Panc1 (cell line): ENCODE results near the gene TSC22D3. TPM values are rescaled to one million over a fixed set of nuclear protein-coding genes. Genes with fewer than 3 reads are reported as not detected.

ENCODE experiments used
- ATAC-seq: fragments of 200-7000 bp; cut with Tn5 transposase; 2 replicates; pipeline ENCODE4 v1.9.1; 2020; ENCODE audit warnings: mild to moderate bottlenecking, moderate library complexity
- BruUV-seq: library from RNA; stranded (reverse); fragments of 400-500 nt; replicated peaks from 2 replicates; lab custom pipeline; 2021; lab: Mats Ljungman, UMichigan
- CTCF ChIA-PET: fragments of 300-600 bp; sonication (Branson Sonifier 250); formaldehyde crosslinking; loops from one replicate; lab custom pipeline; 2022; ENCODE audit warnings: antibody characterized with exemption; lab: Charles Lee
- POLR2A ChIA-PET: fragments of 300-600 bp; sonication (Branson Sonifier 250); formaldehyde crosslinking; loops from one replicate; lab custom pipeline; 2022; ENCODE audit warnings: antibody characterized with exemption; lab: Charles Lee
- DNase-seq: peaks from one replicate; pipeline ENCODE4 v3.0.0-alpha.2; 2010; ENCODE audit warnings: low read depth, low spot score
- H3K27ac ChIP-seq: 2 replicates; pipeline ENCODE4 v1.5.1; 2011; ENCODE audit warnings: mild to moderate bottlenecking, low read length, inconsistent platforms
- H3K27me3 ChIP-seq: fragments of 200-500 bp; sonication (Bioruptor generic); 2 replicates; pipeline ENCODE4 v1.6.0; 2014; ENCODE audit warnings: low read length, inconsistent platforms; ENCODE audit not compliant: control insufficient read depth, insufficient read depth
- H3K36me3 ChIP-seq: fragments of 200-500 bp; sonication (Bioruptor generic); 2 replicates; pipeline ENCODE4 v1.5.1; 2014; ENCODE audit warnings: inconsistent platforms, mild to moderate bottlenecking, low read length, moderate library complexity; ENCODE audit not compliant: control insufficient read depth, insufficient read depth
- H3K4me1 ChIP-seq: 2 replicates; pipeline ENCODE4 v1.5.1; 2011; ENCODE audit warnings: inconsistent platforms, mild to moderate bottlenecking, low read length, moderate library complexity; ENCODE audit not compliant: control insufficient read depth, insufficient read depth
- H3K4me3 ChIP-seq, 2 experiments: 2 replicates each; pipeline ENCODE4 v1.5.1; 2011 to 2012; ENCODE audit warnings: low read depth in 2 of 2, low read length in 2 of 2, mild to moderate bottlenecking in 2 of 2, inconsistent platforms in 1 of 2, moderate library complexity in 1 of 2
- H3K9me3 ChIP-seq: fragments of 200-500 bp; sonication (Bioruptor generic); 2 replicates; pipeline ENCODE4 v1.5.1; 2014; ENCODE audit warnings: low read depth, mild to moderate bottlenecking, inconsistent platforms, low read length, moderate library complexity; ENCODE audit not compliant: control insufficient read depth, insufficient read depth
- POLR2AphosphoS5 ChIP-seq: IDR thresholded peaks from 2 replicates; pipeline ENCODE4 v1.6.1; 2012; ENCODE audit warnings: mild to moderate bottlenecking, low read depth, low read length, moderate library complexity
- SIN3A ChIP-seq: IDR thresholded peaks from 2 replicates; pipeline ENCODE4 v1.6.1; 2012; ENCODE audit warnings: low read depth, mild to moderate bottlenecking, low read length, moderate library complexity, borderline replicate concordance; ENCODE audit not compliant: insufficient read depth
- TCF7L2 ChIP-seq: IDR thresholded peaks from 2 replicates; pipeline ENCODE4 v1.6.1; 2011; ENCODE audit warnings: mild to moderate bottlenecking, low read depth, low read length, inconsistent platforms
- in situ Hi-C: cut with HindIII; loops from 2 replicates; pipeline ENCODE4 v1.10.0; 2016; ENCODE audit warnings: low sequenced_read_pairs, low pct_unique_long_range_greater_than_20kb
- intact Hi-C: fragments of 100-400 bp; cut with micrococcal nuclease; formaldehyde crosslinking; loops from one replicate; pipeline ENCODE4 v1.10.0; 2022; ENCODE audit not compliant: unreplicated experiment
- total RNA-seq: library from RNA; stranded (reverse); gene quantifications from one replicate; pipeline ENCODE4 v1.2.1, GENCODE V29; 2021; ENCODE audit not compliant: unreplicated experiment
- TF ChIP-seq, protein P1 (sequence below): fragments of 450-650 bp; IDR thresholded peaks from 2 replicates; pipeline ENCODE4 v1.5.1; 2017; ENCODE audit warnings: mild to moderate bottlenecking
- TF ChIP-seq, protein P2 (sequence below), 2 experiments: IDR thresholded peaks; 2 replicates each; pipeline ENCODE4 v1.6.1; 2011 to 2012; ENCODE audit warnings: low read depth in 2 of 2, control low read depth in 1 of 2, low read length in 1 of 2, mild to moderate bottlenecking in 1 of 2, moderate library complexity in 1 of 2; ENCODE audit not compliant: insufficient read depth in 1 of 2

Gene TSC22D3
- total RNA-seq, 1 experiment from 2014 or later, result 7.2 TPM

DNA sequence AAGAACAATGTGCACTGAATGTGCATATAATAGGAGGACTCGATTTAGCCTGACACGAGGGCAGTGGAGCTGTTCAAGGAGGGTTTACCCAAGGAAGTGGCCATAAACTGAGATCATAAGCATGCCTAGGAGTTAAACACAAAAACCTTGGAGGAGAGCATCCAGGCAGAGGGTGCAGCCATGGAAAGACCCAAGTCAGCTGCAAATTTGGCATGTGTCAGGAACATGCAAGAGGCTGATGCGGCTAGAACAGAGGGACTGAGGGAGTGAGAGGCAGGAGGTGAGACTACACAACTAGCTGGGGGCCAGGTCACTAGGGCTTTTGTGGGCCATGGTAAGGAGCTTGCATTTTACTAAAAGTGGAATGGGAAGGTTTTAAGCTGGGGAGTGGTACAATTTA lies 91.7 kb downstream of the TSC22D3 start:
- intact Hi-C loops, result no loop called here
- Histone ChIP-seq H3K4me1 (no peaks in the 10 kb centered on the region), H3K27me3 (no peaks in the 10 kb centered on the region), H3K4me3 (no peak overlapping the region), H3K27ac (no peak overlapping the region), H3K9me3 (no peaks in the 10 kb centered on the region), H3K36me3 (no peaks in the 10 kb centered on the region)
- ChIA-PET POLR2A (no interaction called here), CTCF (interaction anchor here (0.6 kb wide), 1 partner anchor 11 kb away, joined by 3 read pairs; no protein-coding TSS in a partner anchor)
- ATAC-seq (no peak), DNase-seq (no peak)
- TF ChIP-seq, protein P1, sequence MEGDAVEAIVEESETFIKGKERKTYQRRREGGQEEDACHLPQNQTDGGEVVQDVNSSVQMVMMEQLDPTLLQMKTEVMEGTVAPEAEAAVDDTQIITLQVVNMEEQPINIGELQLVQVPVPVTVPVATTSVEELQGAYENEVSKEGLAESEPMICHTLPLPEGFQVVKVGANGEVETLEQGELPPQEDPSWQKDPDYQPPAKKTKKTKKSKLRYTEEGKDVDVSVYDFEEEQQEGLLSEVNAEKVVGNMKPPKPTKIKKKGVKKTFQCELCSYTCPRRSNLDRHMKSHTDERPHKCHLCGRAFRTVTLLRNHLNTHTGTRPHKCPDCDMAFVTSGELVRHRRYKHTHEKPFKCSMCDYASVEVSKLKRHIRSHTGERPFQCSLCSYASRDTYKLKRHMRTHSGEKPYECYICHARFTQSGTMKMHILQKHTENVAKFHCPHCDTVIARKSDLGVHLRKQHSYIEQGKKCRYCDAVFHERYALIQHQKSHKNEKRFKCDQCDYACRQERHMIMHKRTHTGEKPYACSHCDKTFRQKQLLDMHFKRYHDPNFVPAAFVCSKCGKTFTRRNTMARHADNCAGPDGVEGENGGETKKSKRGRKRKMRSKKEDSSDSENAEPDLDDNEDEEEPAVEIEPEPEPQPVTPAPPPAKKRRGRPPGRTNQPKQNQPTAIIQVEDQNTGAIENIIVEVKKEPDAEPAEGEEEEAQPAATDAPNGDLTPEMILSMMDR, result no peak
- TF ChIP-seq TCF7L2, result no peak
- no peak for TF ChIP-seq SIN3A
- TF ChIP-seq, protein P2, sequence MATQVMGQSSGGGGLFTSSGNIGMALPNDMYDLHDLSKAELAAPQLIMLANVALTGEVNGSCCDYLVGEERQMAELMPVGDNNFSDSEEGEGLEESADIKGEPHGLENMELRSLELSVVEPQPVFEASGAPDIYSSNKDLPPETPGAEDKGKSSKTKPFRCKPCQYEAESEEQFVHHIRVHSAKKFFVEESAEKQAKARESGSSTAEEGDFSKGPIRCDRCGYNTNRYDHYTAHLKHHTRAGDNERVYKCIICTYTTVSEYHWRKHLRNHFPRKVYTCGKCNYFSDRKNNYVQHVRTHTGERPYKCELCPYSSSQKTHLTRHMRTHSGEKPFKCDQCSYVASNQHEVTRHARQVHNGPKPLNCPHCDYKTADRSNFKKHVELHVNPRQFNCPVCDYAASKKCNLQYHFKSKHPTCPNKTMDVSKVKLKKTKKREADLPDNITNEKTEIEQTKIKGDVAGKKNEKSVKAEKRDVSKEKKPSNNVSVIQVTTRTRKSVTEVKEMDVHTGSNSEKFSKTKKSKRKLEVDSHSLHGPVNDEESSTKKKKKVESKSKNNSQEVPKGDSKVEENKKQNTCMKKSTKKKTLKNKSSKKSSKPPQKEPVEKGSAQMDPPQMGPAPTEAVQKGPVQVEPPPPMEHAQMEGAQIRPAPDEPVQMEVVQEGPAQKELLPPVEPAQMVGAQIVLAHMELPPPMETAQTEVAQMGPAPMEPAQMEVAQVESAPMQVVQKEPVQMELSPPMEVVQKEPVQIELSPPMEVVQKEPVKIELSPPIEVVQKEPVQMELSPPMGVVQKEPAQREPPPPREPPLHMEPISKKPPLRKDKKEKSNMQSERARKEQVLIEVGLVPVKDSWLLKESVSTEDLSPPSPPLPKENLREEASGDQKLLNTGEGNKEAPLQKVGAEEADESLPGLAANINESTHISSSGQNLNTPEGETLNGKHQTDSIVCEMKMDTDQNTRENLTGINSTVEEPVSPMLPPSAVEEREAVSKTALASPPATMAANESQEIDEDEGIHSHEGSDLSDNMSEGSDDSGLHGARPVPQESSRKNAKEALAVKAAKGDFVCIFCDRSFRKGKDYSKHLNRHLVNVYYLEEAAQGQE (IDR thresholded peaks at IDR 0.05; ENCODE audit: insufficient read depth in 1 of 2, low read depth in 2 of 2, low read length in 1 of 2), result no peak
- no peak for TF ChIP-seq POLR2AphosphoS5
- in situ Hi-C loops, result no loop called here
- no TSS peak for BruUV-seq

DNA sequence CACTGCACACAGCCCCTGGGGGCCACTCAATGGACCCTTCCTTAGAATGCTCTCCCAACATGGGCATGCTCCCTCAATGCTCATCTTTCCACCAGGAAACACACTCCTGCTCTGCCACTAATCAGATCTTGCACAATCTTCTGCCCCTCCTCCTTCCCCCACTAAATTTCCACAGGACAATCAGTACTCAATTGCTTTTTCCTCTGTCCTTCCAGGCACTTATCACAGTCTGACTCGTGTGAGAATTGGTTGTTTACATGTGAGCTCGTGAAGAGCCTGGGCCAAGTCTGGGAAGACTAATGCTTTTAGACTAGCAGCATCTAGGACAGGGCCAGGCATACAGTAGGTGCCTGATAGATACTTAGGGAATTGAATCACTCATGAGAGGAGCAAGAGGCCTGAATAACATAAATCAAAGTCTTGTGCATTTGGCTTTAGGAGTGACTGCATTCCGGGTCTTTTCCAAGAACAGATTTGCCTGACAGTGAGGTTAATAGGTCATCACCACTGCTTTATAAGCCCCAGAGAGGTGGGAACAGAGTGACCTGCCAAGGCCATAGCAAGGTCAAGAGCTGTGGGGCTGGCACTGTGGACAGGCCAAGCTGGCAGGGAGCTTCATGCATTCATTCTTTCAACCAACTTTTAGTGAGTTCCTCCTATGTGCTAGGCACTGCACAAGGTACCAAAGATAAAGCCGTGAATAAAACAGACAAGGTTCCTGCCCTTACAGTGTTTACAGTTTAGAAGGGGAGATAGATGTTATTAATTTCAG lies 92.3 kb downstream of the TSC22D3 start:
- in situ Hi-C loops, result no loop called here
- no peak for DNase-seq
- CTCF ChIA-PET, result no interaction called here

More for the DNA sequence above, 92.3 kb downstream of the TSC22D3 start:
- POLR2A ChIA-PET, result no interaction called here
- Histone ChIP-seq H3K27ac (no peak overlapping the region), H3K36me3 (no peaks in the 10 kb centered on the region), H3K4me1 (no peaks in the 10 kb centered on the region), H3K27me3 (0 out of 2 replicates have a peak, but pooled peaks cover 2% of the 10 kb centered on the region), H3K9me3 (no peaks in the 10 kb centered on the region), H3K4me3 (no peak overlapping the region)
- intact Hi-C loops, result no loop called here
- BruUV-seq, result no TSS peak
- TF ChIP-seq POLR2AphosphoS5 (no peak), TCF7L2 (no peak), SIN3A (no peak)
- TF ChIP-seq, protein P2 (IDR thresholded peaks at IDR 0.05; ENCODE audit: insufficient read depth in 1 of 2, low read depth in 2 of 2, low read length in 1 of 2), result no peak
- TF ChIP-seq, protein P1, result no peak
- no peak for ATAC-seq
